ENCODE data around the gene CHRDL2.

Gene CHRDL2

GRCh38 chr11:74685338-74685737, 45.9 kb downstream of the CHRDL2 start:
- no peak for DNase-seq (ENCODE audit: low read depth)

GRCh38 chr11:74684661-74685060, 46.6 kb downstream of the CHRDL2 start:
- no peak for DNase-seq (ENCODE audit: low read depth)

- DNase-seq (ENCODE audit: low read depth), result no peak
Measured at GRCh38 chr11:74683941-74684481, 47.2 kb downstream of the CHRDL2 start.

GRCh38 chr11:74683279-74683871, 47.9 kb downstream of the CHRDL2 start:
- no peak for DNase-seq (ENCODE audit: low read depth)

- DNase-seq (ENCODE audit: low read depth), result no peak
Measured at GRCh38 chr11:74682731-74683278, 48.4 kb downstream of the CHRDL2 start.

GRCh38 chr11:74681686-74682651, 49.3 kb downstream of the CHRDL2 start:
- DNase-seq (ENCODE audit: low read depth), result no peak

- no peak for DNase-seq (ENCODE audit: low read depth)
Measured at GRCh38 chr11:74680703-74681531, 50.3 kb downstream of the CHRDL2 start.

GRCh38 chr11:74680035-74680671, 51.1 kb downstream of the CHRDL2 start:
- no peak for DNase-seq (ENCODE audit: low read depth)

- no peak for DNase-seq (ENCODE audit: low read depth)
Measured at GRCh38 chr11:74679513-74679865, 51.7 kb downstream of the CHRDL2 start.

- DNase-seq (ENCODE audit: low read depth), result no peak
Measured at GRCh38 chr11:74678591-74679512, 52.4 kb downstream of the CHRDL2 start.

GRCh38 chr11:74678041-74678440, 53.2 kb downstream of the CHRDL2 start:
- no peak for DNase-seq (ENCODE audit: low read depth)

- no peak for DNase-seq (ENCODE audit: low read depth)
Measured at GRCh38 chr11:74677131-74677530, 54.1 kb downstream of the CHRDL2 start.

- no peak for DNase-seq (ENCODE audit: low read depth)
Measured at GRCh38 chr11:74676596-74676995, 54.6 kb downstream of the CHRDL2 start.

GRCh38 chr11:74675761-74676160, 55.5 kb downstream of the CHRDL2 start:
- no peak for DNase-seq (ENCODE audit: low read depth)

- DNase-seq (ENCODE audit: low read depth), result no peak
Measured at GRCh38 chr11:74673693-74674360, 57.4 kb downstream of the CHRDL2 start.

- DNase-seq (ENCODE audit: low read depth), result no peak
Measured at GRCh38 chr11:74672956-74673692, 58.1 kb downstream of the CHRDL2 start.

GRCh38 chr11:74672332-74672955, 58.8 kb downstream of the CHRDL2 start:
- no peak for DNase-seq (ENCODE audit: low read depth)

GRCh38 chr11:74671520-74672196, 59.6 kb downstream of the CHRDL2 start:
- no peak for DNase-seq (ENCODE audit: low read depth)
